Subcutaneous adipose tissue (tissue), 4 donors: Measurements from ENCODE around the gene MEGF11. TPM values are rescaled to one million over a fixed set of nuclear protein-coding genes. Genes with fewer than 3 reads are reported as not detected.

Experiments used
- total RNA-seq, 4 donors: library from RNA; depleted of rRNA; stranded (reverse); fragments of >200 nt; gene quantifications; one replicate each; pipeline ENCODE4 v1.1.0, GENCODE V29; 2016
- TF ChIP-seq, protein P1 (sequence below): fragments of 450-650 bp; IDR thresholded peaks from one replicate; pipeline ENCODE4 v1.5.1; 2016; ENCODE audit warnings: low read depth, mild to moderate bottlenecking, control low read depth, antibody characterized with exemption, moderate library complexity

The MEGF11 gene
- total RNA-seq, 4 donors from 2014 or later = not detected

DNA sequence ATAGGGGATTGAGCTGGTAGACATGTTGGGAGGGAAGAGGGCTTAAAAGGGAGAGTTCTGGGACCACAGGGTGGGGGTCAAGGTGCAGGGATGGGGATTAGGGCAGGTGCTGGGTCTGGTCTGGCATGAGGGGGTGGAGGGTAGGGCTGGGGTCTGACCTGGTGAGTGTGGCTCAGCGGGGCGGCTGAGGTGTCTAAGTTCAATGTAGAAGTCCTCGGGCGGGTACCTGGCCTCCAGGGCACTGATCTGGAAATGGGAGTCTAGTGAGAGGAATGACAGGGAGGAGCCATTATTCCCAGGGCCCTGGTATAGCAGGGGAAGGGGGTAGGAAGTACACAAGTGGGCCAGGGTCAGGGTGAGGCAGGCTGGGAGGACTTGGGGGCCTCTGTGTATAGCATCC lies 344.7 kb downstream of the MEGF11 start:
- TF ChIP-seq, protein P1, sequence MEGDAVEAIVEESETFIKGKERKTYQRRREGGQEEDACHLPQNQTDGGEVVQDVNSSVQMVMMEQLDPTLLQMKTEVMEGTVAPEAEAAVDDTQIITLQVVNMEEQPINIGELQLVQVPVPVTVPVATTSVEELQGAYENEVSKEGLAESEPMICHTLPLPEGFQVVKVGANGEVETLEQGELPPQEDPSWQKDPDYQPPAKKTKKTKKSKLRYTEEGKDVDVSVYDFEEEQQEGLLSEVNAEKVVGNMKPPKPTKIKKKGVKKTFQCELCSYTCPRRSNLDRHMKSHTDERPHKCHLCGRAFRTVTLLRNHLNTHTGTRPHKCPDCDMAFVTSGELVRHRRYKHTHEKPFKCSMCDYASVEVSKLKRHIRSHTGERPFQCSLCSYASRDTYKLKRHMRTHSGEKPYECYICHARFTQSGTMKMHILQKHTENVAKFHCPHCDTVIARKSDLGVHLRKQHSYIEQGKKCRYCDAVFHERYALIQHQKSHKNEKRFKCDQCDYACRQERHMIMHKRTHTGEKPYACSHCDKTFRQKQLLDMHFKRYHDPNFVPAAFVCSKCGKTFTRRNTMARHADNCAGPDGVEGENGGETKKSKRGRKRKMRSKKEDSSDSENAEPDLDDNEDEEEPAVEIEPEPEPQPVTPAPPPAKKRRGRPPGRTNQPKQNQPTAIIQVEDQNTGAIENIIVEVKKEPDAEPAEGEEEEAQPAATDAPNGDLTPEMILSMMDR = no peak

DNA sequence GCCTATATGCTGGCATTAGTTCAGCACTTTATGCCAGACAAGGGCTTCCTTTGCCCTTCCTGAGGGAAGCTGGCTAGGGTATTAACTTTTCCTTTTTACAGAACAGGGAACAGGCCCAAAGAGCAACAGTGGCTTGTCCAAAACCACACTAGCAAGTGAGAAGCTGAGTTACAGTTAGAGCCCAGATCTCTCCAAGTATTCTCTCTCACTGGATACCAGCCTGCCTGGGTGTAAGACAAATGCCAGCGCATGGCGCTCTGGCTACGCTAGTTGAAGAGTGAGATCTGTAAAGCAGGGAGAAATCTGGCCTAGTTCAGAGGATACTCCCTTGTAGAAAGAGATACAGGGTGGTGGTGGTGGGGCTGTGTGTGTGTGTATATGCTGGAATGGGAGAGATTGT lies 345.9 kb downstream of the MEGF11 start:
- TF ChIP-seq, protein P1 = no peak

DNA sequence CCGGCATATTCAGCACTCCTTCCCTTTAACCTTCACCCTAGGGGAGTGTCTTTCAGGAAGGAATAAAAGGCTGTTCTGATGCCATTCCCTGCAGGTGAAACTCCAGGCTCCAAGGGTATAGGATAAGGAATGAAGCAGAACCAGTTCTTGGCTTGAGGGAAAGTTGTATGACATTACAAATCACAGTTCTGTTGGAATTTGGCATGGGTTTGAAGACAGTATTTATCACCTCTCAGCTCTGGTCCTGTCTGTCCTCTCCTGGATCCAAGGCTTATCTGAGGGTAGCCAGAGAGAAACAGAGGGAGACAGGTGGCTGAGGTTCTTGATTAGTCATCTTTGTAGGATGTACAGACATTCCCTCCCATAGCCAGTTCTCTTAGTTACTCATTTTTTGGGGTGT lies 347.2 kb downstream of the MEGF11 start:
- TF ChIP-seq, protein P1 = no peak

DNA sequence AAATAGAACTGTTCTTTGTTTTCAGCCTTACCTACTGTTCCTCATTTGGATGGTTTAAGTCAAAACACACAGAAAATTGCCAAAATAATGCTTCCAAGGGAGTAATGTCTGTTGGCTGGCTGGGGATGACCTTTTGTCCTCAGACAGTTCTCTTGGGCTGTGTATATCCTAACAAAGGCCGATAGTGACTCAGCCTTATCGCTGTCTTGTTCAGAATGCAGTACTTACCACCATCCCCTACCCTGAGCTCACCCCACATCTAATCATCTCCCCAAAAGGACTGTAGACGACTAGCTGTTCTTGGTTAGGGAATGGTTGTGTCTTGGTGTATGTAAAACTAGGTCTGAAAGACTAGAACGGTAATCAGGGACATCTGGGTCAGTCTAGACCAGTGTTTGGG lies 349.2 kb downstream of the MEGF11 start:
- TF ChIP-seq, protein P1 = no peak

DNA sequence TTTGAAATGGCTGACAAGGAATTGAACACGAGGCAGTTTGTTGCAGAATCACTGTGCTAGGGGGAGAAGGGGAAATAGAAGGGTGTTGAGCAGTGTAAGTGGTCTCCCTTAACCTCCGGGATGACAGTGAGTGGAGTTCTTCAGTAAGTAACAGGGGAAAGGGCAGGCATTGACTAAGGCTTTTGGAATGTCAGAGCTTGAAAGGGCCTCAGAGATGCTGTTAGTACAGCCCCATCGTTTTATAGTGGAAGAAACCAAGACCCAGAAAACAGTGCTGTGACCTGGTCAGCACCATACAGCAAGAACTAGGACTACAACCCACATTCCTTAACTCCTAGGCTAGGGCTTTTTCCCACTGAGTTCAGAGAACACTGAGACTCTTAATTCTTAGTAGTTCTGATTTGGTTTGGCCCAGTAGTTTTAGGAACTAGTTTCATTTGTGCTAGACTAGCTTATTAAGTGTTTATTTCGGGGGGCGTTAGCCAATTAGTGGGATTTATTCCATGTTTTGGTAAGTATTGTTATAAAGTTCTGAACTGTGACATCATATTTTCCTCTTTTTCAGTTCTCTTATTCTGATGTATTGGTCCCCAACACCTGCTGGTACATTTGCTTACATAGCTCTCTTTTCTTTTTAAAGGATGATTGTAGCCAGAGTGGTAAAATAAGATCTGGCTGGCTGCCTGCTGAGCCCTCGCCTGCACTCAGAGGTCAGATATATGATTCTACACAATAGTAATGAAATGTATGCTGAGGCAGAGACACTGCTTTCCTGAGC lies 350.1 kb downstream of the MEGF11 start:
- TF ChIP-seq, protein P1 = no peak

DNA sequence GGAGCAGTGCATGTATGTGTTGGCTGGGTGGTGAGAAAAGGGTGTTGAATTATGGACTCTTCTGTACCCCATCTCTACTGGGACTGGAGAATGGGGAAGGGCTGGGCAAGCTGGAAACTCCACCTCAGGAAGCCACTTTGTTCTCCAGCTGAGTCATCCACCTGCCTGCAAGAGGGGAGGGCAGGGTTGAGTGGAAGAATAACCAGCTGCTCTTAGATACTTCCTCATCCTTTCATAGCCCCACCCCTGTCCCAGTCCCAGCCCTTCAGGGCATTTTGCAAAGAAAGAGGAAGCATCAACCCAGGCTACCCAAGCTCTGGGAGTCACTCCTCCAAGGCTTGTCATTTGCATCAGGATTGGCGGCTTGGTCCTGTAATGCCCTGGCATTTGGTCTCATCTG lies 351.2 kb downstream of the MEGF11 start:
- TF ChIP-seq, protein P1 = no peak

DNA sequence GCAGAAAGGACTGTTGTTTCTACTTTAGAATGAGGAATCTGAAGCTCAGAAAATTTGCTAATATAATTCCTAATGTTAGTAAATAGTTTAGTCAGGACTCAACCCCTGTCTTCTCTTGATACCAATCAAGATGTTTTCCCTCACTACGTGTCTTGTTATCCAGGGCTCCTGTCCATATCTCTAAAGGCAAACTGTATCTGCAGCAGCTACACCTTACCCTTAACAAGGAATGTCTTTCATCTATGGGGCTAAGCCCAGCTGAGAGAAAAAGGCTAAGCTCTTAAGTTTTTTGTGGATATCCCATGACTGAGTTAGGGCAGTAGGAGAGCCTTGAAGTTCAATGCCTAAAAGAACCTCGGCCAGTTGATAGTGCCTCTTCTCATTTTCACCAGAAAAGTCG lies 351.7 kb downstream of the MEGF11 start:
- TF ChIP-seq, protein P1 = no peak
